DMS153 treated with DMSO at 0.1 percent for 48 hours (cell line): Measurements from ENCODE around the gene ANO5.
"Not testable (repeated sequence)": the region's sequence is repeated elsewhere in the genome, so short reads cannot be mapped to it uniquely, and the experiment has no call there.

Experiments
- DNase-seq: peaks from one replicate; lab custom pipeline; 2025; ENCODE audit not compliant: unreplicated experiment; lab: John Stamatoyannopoulos, UW

ANO5 gene

DNA sequence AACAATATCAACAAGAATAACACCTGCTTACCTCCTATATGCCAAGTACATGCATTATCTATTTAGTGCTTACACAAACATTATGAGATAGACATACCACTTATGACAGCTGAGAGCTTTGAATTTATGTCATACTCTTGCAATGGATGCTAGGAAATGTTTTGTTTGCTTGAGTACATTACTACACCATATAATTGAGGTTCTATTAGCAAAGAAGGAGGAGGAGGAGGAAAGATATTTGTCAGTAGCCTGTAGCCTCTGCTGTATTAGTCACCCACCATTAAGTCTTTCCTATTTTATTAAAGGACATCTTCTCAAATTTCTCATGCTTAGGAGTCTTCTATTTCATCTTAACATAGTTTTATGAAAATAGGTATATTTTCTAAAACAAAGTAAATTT lies 6.4 kb downstream of the ANO5 start:
- DNase-seq = no peak

DNA sequence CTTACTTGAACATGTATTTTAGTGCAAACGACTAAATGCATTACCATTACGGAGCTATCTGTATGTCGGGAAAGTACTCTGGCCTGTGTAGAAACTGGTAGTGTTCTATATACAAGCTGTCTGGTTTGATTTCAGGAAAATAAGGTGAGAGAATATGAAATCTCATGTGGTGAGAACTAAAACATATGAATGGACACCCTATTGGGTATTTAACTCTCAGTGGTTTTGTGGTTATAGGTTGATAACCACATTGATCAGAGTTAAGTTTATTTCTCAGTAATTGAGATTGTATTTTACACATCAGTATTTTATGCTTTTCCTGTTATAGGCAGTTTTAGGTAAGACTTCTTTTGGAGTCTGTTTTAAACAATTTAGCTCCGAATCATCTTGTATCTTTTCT lies 10.4 kb downstream of the ANO5 start:
- DNase-seq = no peak

DNA sequence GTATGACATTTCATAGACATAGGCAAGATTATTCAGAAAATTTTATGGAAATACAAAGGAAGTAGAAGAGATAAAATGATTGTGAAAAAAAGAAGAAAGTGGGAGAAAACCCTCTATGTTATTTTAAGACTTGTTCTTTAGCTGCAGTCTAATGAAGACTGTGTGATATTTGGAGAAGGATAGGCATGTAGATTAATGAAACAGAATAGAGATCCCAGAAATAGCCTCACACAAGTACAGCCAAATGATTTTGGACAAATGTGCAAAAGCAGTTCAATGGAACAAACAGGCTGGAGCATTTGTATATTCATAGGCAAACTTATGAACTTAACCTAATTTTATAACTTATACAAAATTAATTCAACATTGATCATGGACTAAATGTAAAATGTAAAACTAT lies 14.3 kb downstream of the ANO5 start:
- DNase-seq = no peak

DNA sequence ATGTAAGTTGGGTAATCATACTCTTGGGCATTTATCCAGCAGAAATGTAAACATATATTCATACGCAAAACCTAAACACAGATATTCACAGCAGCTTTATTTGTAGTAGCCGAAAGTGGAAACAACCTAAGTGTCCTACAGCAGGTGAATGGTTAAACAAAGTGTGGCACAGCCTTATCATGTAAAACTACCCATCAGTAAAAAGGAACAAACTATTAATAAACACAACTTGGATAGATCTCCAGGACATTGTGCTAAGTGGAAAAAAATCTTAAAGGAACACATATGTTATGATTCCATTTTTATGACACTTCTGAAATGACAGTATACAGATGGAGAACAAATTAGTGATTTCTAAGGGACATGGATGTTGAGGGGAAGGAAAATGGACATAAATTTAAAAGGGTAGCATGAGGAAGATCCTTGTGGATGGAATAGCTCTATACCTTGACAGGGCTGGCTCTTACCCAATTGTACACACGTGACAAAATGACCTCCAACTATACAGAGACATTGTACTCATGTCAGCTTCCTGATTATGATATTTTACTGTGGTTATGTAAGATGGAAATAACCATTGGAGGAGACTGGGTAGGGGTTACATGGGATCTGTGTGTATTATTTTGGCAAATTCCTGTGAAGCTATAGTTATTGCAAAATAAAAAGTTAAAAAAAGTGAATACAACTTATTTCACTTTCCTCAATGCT lies 15.4 kb downstream of the ANO5 start:
- DNase-seq = no peak

DNA sequence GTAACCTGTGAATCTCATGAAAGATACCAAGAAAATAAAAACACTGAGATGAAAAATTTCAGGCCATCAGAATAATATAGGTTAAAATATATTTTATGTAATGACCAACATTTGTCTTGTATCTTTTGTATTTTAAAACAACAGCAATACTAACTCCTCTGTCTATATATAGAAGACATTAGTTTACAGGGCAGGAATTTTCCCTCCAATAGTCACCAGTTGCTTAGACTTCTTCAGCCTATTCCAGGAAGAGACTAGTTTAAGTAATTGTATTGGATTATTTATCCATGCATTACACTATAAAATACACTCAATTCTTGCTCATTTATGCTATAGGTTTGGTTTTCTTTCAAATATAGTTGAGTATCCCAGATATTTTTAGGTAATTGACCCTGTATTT lies 24.1 kb downstream of the ANO5 start:
- no peak for DNase-seq

DNA sequence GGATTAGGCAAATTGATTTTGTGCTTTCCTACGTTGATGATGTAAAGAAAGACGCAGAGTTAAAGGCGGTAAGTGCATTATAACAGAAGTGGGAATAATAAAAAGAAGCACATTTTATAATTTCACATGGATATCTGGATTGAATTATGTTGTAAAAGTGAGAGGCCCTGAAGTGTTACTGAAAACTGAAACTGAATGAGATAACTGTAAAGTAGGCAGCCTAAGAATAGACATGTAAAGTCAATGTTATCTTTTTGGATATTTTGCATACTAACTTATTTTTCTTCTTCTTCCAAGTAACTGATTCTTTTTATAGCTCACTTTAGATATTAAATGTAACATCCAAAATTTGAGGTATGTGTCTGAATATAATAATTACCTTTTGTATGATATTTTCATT lies 28.3 kb downstream of the ANO5 start:
- DNase-seq = no peak

DNA sequence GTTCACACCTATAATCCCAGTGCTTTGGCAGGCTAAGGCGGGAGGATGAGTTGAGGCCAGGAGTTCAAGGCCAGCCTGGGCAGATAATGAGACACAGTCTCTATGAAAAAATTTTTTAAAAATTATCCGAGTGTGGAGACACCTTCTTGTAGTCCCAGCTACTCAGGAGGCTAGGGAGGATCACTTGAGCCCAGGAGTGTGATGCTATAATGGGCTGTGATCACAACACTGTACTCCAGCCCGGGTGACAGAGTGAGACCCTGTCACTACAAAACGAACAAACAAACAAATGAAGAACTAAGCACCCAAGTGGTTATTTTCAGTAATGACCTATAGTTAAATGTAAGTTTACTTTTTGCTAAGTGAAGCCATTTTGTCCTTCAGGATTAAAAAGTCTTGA lies 32.3 kb downstream of the ANO5 start:
- no peak for DNase-seq

DNA sequence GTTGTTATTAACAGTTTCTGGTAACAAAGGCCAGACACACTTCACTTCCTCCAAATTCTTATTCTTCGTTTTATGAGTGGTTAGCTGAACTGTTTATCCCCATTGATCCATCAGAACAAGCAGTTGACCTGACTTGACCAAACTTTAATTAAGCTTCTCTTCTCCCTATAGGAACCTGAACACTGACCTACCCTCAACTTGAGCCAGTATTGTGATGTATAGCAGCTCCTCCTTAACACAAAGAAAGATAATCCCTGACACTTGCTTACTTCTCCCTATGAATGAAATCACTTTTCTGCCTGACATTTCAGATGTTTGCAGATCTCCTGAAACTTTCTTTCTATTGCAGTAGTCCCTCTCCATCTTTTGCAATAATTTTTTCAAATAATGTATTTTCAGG lies 41.9 kb downstream of the ANO5 start:
- DNase-seq = no peak

DNA sequence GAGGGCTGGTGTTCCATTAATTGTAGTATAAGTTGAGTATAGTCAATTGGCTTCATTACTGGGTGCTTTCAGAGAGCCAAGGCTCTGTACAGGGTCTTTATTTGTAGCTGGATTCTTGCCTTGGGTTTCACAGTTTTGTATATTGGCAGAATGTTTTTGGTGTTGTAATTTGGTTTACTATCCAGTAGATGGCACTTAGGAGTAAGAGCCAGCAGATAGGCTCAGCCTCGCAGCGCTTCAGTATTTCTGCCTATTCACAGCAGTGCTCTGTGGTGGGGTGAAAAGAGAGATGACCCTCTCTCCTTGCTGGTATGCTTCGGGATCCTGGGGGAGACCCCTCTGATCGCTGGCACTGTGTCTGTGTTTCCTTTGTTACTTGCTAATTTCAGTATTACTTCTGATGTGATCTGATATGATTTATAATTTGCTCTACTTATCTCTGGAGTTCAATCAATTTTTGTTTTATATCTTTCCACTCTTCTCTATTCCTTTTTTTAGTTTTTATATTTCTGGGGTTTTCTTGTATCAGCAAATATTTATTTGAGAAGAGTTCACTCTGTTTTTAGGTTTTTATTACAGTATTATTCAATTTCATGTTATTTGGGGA lies 52.2 kb downstream of the ANO5 start:
- DNase-seq = peak; percentile 46

DNA sequence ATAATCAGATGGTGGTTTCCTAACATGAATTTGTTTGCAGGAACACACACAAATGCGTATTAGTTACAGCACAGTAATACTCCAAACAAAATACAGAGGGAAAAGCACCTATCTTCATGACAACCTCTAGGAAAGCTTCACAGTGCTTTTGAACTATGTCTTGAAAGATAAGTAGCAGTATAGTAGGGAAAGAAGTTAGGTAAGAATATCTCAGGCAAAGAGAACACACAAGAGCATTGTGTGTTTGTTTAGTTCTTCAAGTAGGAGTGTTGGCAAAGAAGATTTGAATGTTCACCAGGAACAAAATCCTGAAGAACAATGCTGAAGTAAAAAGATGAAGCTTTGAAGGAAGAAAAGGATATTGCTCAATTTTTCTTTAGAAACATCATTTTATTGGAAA lies 54.1 kb downstream of the ANO5 start:
- no peak for DNase-seq

DNA sequence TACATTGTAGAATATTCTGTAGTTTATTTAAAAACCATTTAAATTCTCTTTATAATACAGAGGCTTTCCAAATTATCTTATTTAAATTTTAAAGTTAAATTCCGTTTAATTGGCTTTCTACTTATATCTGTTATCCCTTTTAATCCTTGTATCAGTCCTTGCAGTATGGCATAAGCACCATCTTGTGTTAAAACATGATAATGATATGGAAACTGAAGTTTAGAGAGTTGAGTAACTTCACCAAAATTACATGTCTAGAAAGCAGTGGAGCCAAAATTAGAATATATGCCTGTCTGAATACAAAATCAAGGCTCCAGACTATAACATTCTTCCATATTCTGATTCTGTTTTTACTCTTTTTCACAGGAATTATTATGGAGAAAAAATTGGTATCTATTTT lies 57.0 kb downstream of the ANO5 start:
- DNase-seq = no peak

DNA sequence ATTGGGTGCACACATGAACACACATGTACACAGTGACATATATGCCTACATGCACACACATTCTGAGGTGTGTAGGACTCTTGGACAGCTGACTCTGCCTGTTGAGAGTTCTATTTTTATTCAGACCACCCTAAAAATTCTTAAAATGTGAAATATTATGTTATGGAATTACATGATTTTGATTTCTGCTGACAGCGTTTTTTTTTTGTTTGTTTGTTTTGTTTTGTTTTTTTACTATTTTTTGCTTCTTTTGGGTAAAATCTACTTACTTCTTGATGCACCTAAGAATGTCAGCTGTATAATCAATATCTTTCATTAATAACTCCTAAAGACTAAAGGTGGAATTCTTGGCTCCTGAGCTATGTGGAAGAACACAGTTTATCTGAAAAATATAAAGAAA lies 64.0 kb downstream of the ANO5 start:
- DNase-seq = no peak

DNA sequence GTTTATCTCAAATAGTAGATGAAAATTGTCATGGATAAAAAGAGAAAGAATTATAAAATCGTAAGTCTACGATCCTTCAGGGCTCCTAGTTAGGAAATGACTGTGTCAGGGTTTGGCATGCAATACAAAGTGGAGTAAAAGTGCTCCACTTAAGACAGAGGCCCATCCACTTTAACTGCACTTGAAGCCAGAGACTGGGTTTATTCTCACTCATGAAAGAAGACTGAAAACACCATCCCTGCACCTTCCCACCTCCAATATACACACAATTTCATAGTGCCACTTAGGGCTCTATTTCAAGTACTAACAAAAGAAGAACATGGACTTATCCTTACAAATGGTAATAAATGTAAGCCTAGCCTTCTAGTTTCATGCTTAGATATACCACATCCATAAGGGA lies 70.7 kb downstream of the ANO5 start:
- no peak for DNase-seq

DNA sequence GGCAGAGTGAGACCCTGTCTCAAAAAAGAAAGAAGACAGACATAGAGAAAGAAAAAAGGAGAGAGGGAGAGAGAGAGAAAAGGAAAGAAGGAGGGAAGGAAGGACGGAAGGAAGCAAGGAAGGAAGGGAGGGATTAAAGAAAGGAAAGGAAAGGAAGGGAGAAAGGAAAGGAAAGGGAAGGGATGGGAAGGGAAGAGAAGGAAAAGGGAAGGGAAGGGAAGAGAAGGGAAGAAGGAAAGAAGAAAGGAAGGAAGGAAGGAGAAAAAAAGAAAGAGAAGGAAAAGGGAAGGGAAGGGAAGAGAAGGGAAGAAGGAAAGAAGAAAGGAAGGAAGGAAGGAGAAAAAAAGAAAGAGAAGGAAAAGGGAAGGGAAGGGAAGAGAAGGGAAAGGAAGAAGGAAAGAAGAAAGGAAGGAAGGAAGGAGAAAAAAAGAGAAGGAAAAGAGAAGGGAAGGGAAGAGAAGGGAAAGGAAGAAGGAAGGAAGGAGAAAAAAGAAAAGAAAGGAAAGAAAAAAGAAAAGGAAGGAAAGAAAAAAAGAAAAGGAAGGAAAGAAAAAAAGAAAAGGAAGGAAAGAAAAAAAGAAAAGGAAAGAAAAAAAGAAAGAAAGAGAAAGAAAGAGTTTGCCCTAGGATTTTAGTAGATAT lies 76.2 kb downstream of the ANO5 start:
- DNase-seq = not testable (repeated sequence)

DNA sequence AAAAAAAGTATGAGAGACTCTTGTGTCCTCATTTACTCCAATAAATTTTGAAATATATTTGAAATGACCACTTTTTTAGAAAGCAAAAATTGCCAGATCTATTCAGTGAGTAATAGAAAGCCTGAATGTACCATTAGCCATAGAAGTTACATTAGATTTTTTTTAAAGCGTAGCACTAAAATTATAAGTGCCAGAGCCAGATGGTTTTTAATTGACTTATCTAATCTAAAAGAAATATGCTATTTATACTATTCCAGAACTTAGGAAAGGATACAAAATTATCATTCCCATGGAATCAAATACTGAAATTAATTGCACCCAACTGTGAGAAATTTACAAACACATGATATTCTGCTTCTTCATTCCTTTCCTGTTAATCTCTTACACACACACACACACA lies 80.9 kb downstream of the ANO5 start:
- DNase-seq = no peak

DNA sequence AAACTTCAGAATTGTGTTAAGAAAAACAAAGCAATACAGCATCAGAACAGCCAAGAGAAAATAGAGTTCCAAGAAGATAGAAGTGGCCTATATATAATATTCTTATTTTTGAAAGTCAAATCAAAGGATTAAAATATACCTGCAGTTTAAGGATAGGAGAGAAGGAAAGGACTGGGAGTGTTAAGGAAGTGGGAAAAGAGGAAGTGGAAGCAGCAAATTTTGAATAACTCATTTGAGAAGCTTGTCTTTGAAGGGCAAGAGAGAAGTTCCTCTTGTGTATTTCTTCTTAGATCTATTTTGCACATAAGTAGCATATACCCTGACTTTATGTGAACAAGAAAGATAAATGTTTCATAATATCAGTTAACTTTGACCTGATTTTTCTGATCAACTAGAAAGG lies 82.7 kb downstream of the ANO5 start:
- DNase-seq = no peak

DNA sequence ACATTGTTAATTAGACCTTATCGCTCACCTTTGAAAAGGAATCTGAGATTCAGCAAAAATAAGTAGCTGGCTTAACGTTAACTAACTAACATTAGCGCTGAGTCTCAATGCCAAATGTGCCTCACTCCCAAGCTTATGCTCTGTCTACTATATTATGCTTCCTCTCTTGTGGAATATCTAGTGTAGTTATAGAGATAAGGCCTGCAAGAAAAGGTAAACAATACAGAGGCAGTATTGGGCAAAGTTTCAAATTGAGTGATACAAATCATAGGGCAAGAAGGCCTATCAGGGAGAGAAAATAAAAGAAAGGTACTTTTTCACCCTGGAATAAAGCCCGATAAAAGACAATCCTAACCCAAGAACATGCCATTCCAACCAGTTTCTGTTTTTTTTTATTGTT lies 83.7 kb downstream of the ANO5 start:
- DNase-seq = no peak

DNA sequence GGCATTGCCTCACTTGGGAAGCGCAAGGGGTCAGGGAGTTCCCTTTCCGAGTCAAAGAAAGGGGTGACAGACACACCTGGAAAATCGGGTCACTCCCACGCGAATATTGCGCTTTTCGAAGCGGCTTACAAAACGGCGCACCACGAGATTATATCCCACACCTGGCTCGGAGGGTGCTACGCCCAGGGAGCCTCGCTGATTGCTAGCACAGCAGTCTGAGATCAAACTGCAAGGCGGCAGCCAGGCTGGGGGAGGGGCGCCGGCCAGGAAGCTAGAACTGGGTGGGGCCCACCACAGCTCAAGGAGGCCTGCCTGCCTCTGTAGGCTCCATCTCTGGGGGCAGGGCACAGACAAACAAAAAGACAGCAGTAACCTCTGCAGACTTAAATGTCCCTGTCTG lies 92.1 kb downstream of the ANO5 start:
- DNase-seq = not testable (repeated sequence)

DNA sequence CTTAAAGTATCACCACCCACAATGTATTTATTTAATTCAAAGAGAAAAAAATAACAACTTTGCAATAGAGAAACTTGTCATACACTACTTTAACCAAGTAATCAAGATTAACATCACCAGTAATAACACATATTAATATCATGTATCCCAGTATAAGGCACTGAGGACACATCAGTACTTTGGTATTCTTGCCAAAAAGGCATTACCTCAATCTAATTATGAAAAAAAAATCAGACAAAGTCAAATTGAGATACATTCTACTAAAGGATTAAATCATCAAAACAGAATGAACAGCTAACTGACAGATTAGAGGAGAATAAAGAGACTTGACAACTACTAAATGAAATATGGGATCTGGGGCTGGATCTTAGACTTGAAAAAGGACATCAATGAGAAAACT lies 109.5 kb downstream of the ANO5 start:
- no peak for DNase-seq

DNA sequence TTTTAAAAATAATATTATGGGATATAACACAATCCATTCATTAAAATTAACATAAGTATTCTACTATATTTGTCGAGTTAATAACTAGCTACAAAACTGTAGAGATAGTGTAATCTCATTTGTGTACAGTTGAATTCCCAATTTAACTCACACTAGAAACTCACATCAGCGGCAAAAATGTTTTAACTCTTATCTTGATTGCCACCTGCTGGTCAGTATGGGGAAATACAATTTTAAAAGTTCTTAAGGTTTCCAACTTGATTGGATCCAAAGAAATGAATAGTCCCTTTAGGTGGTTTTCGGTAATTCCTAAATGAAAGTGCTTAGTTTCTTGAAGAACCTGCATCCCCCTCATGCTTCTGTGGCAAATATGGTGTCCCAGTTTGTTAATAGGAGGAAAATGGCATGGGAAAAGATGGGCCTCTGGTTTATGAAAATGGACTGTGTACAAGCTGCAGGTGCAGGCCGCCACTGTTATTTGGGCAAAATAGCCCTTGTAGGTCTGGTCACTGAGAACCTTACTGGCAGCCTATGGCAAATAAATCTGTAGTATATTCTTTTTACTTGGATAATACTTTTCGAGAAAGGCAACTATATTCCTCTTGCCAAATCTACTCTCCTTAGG lies 111.6 kb downstream of the ANO5 start:
- DNase-seq = peak; percentile 43

DNA sequence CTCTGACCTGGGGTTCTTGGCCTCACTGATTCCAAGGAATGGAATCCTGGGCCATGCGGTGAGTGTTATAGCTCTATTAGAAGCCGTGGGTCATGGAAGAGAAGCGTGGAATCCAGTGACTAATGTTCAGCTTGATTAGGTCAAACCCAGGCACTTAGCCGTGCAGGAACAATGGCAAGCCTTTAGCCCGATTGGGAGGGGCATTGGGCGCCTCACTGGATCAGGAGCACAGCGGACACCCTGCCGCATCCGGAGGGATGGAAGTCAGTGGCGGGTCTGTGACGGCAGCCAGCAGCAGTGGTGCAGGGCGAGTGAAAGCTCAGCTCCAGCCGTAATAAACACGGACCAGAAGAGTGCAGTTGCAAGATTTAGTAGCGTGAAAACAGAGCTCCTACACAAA lies 124.8 kb downstream of the ANO5 start:
- no peak for DNase-seq

DNA sequence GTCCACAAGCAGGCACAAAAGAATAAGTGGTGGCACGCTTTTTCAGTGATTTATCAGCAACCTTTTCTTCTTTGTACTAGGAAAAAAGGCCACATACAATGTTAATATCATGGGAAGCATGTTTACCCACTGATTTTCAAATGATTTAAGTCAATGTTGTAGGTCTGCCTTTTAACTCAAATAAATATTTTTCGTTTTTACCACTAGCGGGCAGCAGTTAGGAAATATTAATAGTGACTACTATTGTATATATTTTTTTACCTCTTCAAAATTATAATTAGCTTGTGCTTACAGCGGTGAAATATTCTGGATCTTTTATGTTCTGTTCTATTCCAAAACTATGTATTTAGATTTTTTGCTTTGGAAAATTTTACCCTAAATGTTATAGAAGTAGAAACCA lies 138.9 kb downstream of the ANO5 start:
- no peak for DNase-seq
